GM19395 (cell line): ENCODE results near the gene NRG2.

Experiments used
- ATAC-seq: cut with Tn5 transposase; IDR thresholded peaks from one replicate; pipeline ENCODE4 v1.9.1; 2021; ENCODE audit warnings: mild to moderate bottlenecking, moderate library complexity; ENCODE audit not compliant: unreplicated experiment

NRG2 gene

GRCh38 chr5:140041492-140042392 lies 1.4 kb downstream of the NRG2 start:
- no peak for ATAC-seq

- no peak for ATAC-seq
Measured at GRCh38 chr5:140041099-140041491, 2.0 kb downstream of the NRG2 start.

GRCh38 chr5:140040358-140040757 lies 2.7 kb downstream of the NRG2 start:
- ATAC-seq: no peak

- ATAC-seq: no peak
Measured at GRCh38 chr5:140039561-140039960, 3.5 kb downstream of the NRG2 start.

- no peak for ATAC-seq
Measured at GRCh38 chr5:140038373-140038957, 4.6 kb downstream of the NRG2 start.

GRCh38 chr5:140037012-140037411 lies 6.1 kb downstream of the NRG2 start:
- ATAC-seq: no peak

- no peak for ATAC-seq
Measured at GRCh38 chr5:140035881-140036280, 7.2 kb downstream of the NRG2 start.

GRCh38 chr5:140033037-140033760 lies 9.9 kb downstream of the NRG2 start:
- no peak for ATAC-seq

GRCh38 chr5:140032296-140032695 lies 10.8 kb downstream of the NRG2 start:
- no peak for ATAC-seq

- no peak for ATAC-seq
Measured at GRCh38 chr5:140027807-140028206, 15.3 kb downstream of the NRG2 start.

GRCh38 chr5:140025736-140026135 lies 17.4 kb downstream of the NRG2 start:
- ATAC-seq: no peak

- no peak for ATAC-seq
Measured at GRCh38 chr5:140024928-140025327, 18.2 kb downstream of the NRG2 start.

- ATAC-seq: no peak
Measured at GRCh38 chr5:140023611-140024191, 19.4 kb downstream of the NRG2 start.

- ATAC-seq: no peak
Measured at GRCh38 chr5:140020601-140021177, 22.4 kb downstream of the NRG2 start.

- no peak for ATAC-seq
Measured at GRCh38 chr5:140018920-140019644, 24.0 kb downstream of the NRG2 start.

GRCh38 chr5:140018517-140018916 lies 24.6 kb downstream of the NRG2 start:
- ATAC-seq: no peak

GRCh38 chr5:140018096-140018481 lies 25.0 kb downstream of the NRG2 start:
- no peak for ATAC-seq

- no peak for ATAC-seq
Measured at GRCh38 chr5:140017397-140018095, 25.6 kb downstream of the NRG2 start.

- ATAC-seq: no peak
Measured at GRCh38 chr5:140015706-140016105, 27.4 kb downstream of the NRG2 start.

GRCh38 chr5:140014751-140015150 lies 28.3 kb downstream of the NRG2 start:
- no peak for ATAC-seq
